GM23338 (cell line): ENCODE measurements around the gene SH3TC1. TPM values are rescaled to one million over a fixed set of nuclear protein-coding genes. Genes with fewer than 3 reads are reported as not detected.

ENCODE experiments used
- ATAC-seq: fragments of 200-7000 bp; cut with Tn5 transposase; 3 replicates; pipeline ENCODE4 v1.9.1; 2020
- DNase-seq: peaks from one replicate; pipeline ENCODE4 v3.0.0-alpha.2; 2015; ENCODE audit warnings: low spot score
- H2AFZ ChIP-seq: fragments of 200-600 bp; sonication (generic); 2 replicates; pipeline ENCODE4 v1.8.0; 2016; ENCODE audit warnings: antibody characterized with exemption, mild to moderate bottlenecking, moderate library complexity
- H3F3A ChIP-seq: fragments of 200-600 bp; sonication (generic); replicated peaks from 2 replicates; pipeline ENCODE4 v1.8.0; 2017; ENCODE audit warnings: antibody characterized with exemption, mixed run types, low read depth
- H3K27ac ChIP-seq: fragments of 200-600 bp; sonication (generic); 2 replicates; pipeline ENCODE4 v1.6.1; 2016; ENCODE audit warnings: low read depth
- H3K27me3 ChIP-seq: fragments of 200-600 bp; sonication (generic); 2 replicates; pipeline ENCODE4 v1.8.0; 2016; ENCODE audit warnings: mild to moderate bottlenecking, mixed run types, moderate library complexity; ENCODE audit not compliant: insufficient read depth
- H3K36me3 ChIP-seq: fragments of 200-600 bp; sonication (generic); 2 replicates; pipeline ENCODE4 v1.8.0; 2016; ENCODE audit warnings: mild to moderate bottlenecking; ENCODE audit not compliant: insufficient read depth
- H3K4me1 ChIP-seq: fragments of 200-600 bp; sonication (generic); 2 replicates; pipeline ENCODE4 v1.8.0; 2016; ENCODE audit warnings: mild to moderate bottlenecking, moderate library complexity; ENCODE audit not compliant: insufficient read depth
- H3K4me2 ChIP-seq: fragments of 200-600 bp; sonication (generic); 2 replicates; pipeline ENCODE4 v1.7.1; 2017; ENCODE audit warnings: mixed run types
- H3K4me3 ChIP-seq: fragments of 200-600 bp; sonication (generic); 2 replicates; pipeline ENCODE4 v1.6.1; 2016; ENCODE audit warnings: mixed run types
- H3K79me2 ChIP-seq: fragments of 200-600 bp; sonication (generic); replicated peaks from 2 replicates; pipeline ENCODE4 v1.8.0; 2017; ENCODE audit warnings: mild to moderate bottlenecking; ENCODE audit not compliant: insufficient read depth
- H3K9me2 ChIP-seq: fragments of 200-600 bp; sonication (generic); 2 replicates; pipeline ENCODE4 v1.8.0; 2017; ENCODE audit not compliant: insufficient read depth
- H4K20me1 ChIP-seq: fragments of 200-600 bp; sonication (generic); replicated peaks from 2 replicates; pipeline ENCODE4 v1.8.0; 2017; ENCODE audit warnings: mild to moderate bottlenecking; ENCODE audit not compliant: insufficient read depth
- H3K27ac Mint-ChIP-seq: 2 replicates; pipeline ENCODE4 v1.8.0; 2020; ENCODE audit warnings: inconsistent platforms, mild to moderate bottlenecking, moderate library complexity, mixed read lengths
- H3K27me3 Mint-ChIP-seq: 3 replicates; pipeline ENCODE4 v1.8.0; 2022; ENCODE audit warnings: low read depth, mild to moderate bottlenecking, moderate library complexity, mixed read lengths, inconsistent platforms; ENCODE audit not compliant: insufficient read depth, poor library complexity
- H3K36me3 Mint-ChIP-seq: 3 replicates; pipeline ENCODE4 v1.8.0; 2021; ENCODE audit warnings: low read depth, mild to moderate bottlenecking, inconsistent platforms, moderate library complexity, mixed read lengths
- H3K4me1 Mint-ChIP-seq: 3 replicates; pipeline ENCODE4 v1.8.0; 2020; ENCODE audit warnings: mild to moderate bottlenecking, inconsistent platforms, mixed read lengths
- H3K4me3 Mint-ChIP-seq: 3 replicates; pipeline ENCODE4 v1.8.0; 2021; ENCODE audit warnings: moderate library complexity, mild to moderate bottlenecking, inconsistent platforms, mixed read lengths
- H3K9me3 Mint-ChIP-seq: 3 replicates; pipeline ENCODE4 v1.8.0; 2020; ENCODE audit warnings: moderate library complexity, mild to moderate bottlenecking, inconsistent platforms, mixed read lengths
- EZH2 ChIP-seq: fragments of 200-600 bp; sonication (generic); IDR thresholded peaks from one replicate; pipeline ENCODE4 v1.8.0; 2017; ENCODE audit warnings: antibody characterized with exemption, mild to moderate bottlenecking, low read depth; ENCODE audit not compliant: unreplicated experiment
- EZH2phosphoT487 ChIP-seq: fragments of 200-600 bp; sonication (generic); IDR thresholded peaks from one replicate; pipeline ENCODE4 v1.8.1; 2018; ENCODE audit warnings: antibody characterized with exemption; ENCODE audit not compliant: unreplicated experiment
- NANOG ChIP-seq: IDR thresholded peaks from 2 replicates; pipeline ENCODE4 v1.6.1; 2016; ENCODE audit warnings: antibody characterized with exemption, borderline replicate concordance
- STAT1 ChIP-seq: IDR thresholded peaks from one replicate; pipeline ENCODE4 v1.6.1; 2016; ENCODE audit warnings: antibody characterized with exemption; ENCODE audit not compliant: unreplicated experiment
- ZNF114 ChIP-seq: fragments of 250-450 bp; sonication (Bioruptor Pico); IDR thresholded peaks from 2 replicates; pipeline ENCODE4 v1.5.0; 2020; ENCODE audit warnings: mild to moderate bottlenecking, moderate library complexity
- ZNF331 ChIP-seq: fragments of 250-450 bp; sonication (Bioruptor Pico); IDR thresholded peaks from 2 replicates; pipeline ENCODE4 v1.5.0; 2020; ENCODE audit warnings: low read depth, mild to moderate bottlenecking, moderate library complexity
- polyA plus RNA-seq: library from polyadenylated mRNA; unstranded; fragments of >200 nt; fragmentation: Nextera tagmentation; extraction: Ambion mirVana; gene quantifications from 2 replicates; pipeline ENCODE4 v1.2.1, GENCODE V29; 2016
- total RNA-seq: library from RNA; depleted of rRNA; stranded (reverse); fragments of >200 nt; shearing (Covaris generic); gene quantifications from 2 replicates; pipeline ENCODE4 v1.2.3, GENCODE V29; 2014
- TF ChIP-seq, protein P1 (sequence below): fragments of 250-450 bp; sonication (Bioruptor Pico); IDR thresholded peaks from 2 replicates; pipeline ENCODE4 v1.5.0; 2020; ENCODE audit warnings: mild to moderate bottlenecking, moderate library complexity

SH3TC1 gene
- total and polyA plus RNA-seq, 2 experiments from 2014 or later = 0.07 TPM; not detected in 1

GRCh38 chr4:8237256-8237989 lies 38.3 kb downstream of the SH3TC1 start:
- no peak overlapping the region for H3K27ac Mint-ChIP-seq
- TF ChIP-seq ZNF114 = no peak
- no peak for TF ChIP-seq EZH2
- no peak for TF ChIP-seq EZH2phosphoT487
- no peak for TF ChIP-seq STAT1
- TF ChIP-seq ZNF331 = no peak
- TF ChIP-seq, protein P1, sequence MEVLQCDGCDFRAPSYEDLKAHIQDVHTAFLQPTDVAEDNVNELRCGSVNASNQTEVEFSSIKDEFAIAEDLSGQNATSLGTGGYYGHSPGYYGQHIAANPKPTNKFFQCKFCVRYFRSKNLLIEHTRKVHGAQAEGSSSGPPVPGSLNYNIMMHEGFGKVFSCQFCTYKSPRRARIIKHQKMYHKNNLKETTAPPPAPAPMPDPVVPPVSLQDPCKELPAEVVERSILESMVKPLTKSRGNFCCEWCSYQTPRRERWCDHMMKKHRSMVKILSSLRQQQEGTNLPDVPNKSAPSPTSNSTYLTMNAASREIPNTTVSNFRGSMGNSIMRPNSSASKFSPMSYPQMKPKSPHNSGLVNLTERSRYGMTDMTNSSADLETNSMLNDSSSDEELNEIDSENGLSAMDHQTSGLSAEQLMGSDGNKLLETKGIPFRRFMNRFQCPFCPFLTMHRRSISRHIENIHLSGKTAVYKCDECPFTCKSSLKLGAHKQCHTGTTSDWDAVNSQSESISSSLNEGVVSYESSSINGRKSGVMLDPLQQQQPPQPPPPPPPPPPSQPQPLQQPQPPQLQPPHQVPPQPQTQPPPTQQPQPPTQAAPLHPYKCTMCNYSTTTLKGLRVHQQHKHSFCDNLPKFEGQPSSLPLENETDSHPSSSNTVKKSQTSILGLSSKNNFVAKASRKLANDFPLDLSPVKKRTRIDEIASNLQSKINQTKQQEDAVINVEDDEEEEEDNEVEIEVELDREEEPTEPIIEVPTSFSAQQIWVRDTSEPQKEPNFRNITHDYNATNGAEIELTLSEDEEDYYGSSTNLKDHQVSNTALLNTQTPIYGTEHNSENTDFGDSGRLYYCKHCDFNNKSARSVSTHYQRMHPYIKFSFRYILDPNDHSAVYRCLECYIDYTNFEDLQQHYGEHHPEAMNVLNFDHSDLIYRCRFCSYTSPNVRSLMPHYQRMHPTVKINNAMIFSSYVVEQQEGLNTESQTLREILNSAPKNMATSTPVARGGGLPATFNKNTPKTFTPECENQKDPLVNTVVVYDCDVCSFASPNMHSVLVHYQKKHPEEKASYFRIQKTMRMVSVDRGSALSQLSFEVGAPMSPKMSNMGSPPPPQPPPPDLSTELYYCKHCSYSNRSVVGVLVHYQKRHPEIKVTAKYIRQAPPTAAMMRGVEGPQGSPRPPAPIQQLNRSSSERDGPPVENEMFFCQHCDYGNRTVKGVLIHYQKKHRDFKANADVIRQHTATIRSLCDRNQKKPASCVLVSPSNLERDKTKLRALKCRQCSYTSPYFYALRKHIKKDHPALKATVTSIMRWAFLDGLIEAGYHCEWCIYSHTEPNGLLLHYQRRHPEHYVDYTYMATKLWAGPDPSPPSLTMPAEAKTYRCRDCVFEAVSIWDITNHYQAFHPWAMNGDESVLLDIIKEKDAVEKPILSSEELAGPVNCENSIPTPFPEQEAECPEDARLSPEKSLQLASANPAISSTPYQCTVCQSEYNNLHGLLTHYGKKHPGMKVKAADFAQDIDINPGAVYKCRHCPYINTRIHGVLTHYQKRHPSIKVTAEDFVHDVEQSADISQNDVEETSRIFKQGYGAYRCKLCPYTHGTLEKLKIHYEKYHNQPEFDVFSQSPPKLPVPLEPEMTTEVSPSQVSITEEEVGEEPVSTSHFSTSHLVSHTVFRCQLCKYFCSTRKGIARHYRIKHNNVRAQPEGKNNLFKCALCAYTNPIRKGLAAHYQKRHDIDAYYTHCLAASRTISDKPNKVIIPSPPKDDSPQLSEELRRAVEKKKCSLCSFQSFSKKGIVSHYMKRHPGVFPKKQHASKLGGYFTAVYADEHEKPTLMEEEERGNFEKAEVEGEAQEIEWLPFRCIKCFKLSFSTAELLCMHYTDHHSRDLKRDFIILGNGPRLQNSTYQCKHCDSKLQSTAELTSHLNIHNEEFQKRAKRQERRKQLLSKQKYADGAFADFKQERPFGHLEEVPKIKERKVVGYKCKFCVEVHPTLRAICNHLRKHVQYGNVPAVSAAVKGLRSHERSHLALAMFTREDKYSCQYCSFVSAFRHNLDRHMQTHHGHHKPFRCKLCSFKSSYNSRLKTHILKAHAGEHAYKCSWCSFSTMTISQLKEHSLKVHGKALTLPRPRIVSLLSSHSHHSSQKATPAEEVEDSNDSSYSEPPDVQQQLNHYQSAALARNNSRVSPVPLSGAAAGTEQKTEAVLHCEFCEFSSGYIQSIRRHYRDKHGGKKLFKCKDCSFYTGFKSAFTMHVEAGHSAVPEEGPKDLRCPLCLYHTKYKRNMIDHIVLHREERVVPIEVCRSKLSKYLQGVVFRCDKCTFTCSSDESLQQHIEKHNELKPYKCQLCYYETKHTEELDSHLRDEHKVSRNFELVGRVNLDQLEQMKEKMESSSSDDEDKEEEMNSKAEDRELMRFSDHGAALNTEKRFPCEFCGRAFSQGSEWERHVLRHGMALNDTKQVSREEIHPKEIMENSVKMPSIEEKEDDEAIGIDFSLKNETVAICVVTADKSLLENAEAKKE (CRISPR knock-in tag) = no peak
- TF ChIP-seq NANOG = no peak

More at GRCh38 chr4:8237256-8237989, 38.3 kb downstream of the SH3TC1 start:
- H3K9me2 ChIP-seq = no peaks in the 10 kb centered on the region
- no peak overlapping the region for H3K4me2 ChIP-seq
- H3K9me3 Mint-ChIP-seq = no peaks in the 10 kb centered on the region
- H3K27me3 Mint-ChIP-seq = no peaks in the 10 kb centered on the region
- no peaks in the 10 kb centered on the region for H3K36me3 ChIP-seq
- ATAC-seq (no peak), DNase-seq (no peak)
- H3F3A ChIP-seq = no peaks in the 10 kb centered on the region
- no peaks in the 10 kb centered on the region for H3K4me1 Mint-ChIP-seq
- no peaks in the 10 kb centered on the region for H4K20me1 ChIP-seq
- H3K36me3 Mint-ChIP-seq = no peaks in the 10 kb centered on the region
- no peak overlapping the region for H3K4me3 Mint-ChIP-seq
- H3K4me3 ChIP-seq = no peak overlapping the region
- no peaks in the 10 kb centered on the region for H3K79me2 ChIP-seq
- H3K27me3 ChIP-seq = no peaks in the 10 kb centered on the region
- no peak overlapping the region for H2AFZ ChIP-seq
- H3K4me1 ChIP-seq = no peaks in the 10 kb centered on the region
- no peak overlapping the region for H3K27ac ChIP-seq
